ENCODE results near the gene RPL23.

Gene RPL23

DNA sequence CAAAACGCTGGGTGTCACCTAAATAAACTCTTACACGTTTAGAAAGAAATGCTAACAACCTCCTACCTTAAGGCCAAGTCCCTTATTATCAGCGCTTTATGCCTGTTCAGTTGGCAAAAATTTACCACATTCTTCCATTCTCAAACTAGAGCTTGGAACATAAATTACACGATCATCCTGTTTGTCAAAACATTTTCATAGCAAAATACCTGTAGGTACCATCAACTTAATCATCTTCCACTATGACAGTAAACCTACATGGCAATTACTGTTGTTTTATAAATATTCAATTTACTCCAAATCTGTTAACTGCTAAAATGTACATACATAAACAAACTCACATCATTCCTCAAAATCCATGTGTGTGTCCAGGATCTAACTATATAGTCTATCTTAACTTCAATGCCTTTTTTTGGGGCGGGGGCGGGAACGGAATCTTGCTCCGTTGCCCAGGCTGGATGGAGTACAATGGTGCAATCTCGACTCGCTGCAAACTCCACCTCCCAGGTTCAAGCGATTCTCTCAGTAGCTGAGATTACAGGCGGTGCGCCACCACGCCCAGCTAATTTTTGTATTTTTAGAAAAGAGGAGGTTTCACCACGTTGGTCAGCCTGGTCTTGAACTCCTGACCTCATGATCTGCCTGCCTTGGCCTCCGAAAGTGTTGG, 4.4 kb downstream of the RPL23 start:
- Mint-ChIP-seq H3K27ac (no peak overlapping the region), H3K27me3 (ENCODE audit: low read depth, poor library complexity) (no peaks in the 10 kb centered on the region), H3K4me3 (no peak overlapping the region), H3K36me3 (ENCODE audit: low read depth) (peaks cover 76% of the 10 kb centered on the region), H3K4me1 (peaks cover 40% of the 10 kb centered on the region), H3K9me3 (no peaks in the 10 kb centered on the region)
- TF ChIP-seq, protein P1, sequence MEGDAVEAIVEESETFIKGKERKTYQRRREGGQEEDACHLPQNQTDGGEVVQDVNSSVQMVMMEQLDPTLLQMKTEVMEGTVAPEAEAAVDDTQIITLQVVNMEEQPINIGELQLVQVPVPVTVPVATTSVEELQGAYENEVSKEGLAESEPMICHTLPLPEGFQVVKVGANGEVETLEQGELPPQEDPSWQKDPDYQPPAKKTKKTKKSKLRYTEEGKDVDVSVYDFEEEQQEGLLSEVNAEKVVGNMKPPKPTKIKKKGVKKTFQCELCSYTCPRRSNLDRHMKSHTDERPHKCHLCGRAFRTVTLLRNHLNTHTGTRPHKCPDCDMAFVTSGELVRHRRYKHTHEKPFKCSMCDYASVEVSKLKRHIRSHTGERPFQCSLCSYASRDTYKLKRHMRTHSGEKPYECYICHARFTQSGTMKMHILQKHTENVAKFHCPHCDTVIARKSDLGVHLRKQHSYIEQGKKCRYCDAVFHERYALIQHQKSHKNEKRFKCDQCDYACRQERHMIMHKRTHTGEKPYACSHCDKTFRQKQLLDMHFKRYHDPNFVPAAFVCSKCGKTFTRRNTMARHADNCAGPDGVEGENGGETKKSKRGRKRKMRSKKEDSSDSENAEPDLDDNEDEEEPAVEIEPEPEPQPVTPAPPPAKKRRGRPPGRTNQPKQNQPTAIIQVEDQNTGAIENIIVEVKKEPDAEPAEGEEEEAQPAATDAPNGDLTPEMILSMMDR (IDR thresholded peaks at IDR 0.05): no peak
- no peak for DNase-seq

DNA sequence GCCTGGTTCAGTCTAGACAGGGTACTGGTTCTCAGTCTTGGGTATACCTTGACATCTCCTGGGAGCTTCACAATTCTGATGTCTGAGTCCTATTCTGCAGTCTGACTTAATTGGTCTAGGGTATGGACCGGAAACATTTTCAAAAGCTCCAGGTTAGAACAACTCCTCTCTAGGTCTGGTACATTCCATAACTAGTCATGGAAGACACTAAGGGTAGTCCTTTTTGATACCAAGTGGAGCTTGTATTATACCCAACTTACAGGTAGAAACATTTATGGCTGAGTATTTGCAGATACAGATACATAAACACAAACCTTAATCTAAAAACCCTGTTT, 5.0 kb downstream of the RPL23 start:
- peaks cover 75% of the 10 kb centered on the region for H3K36me3 Mint-ChIP-seq (ENCODE audit: low read depth)
- H3K27ac Mint-ChIP-seq: no peak overlapping the region
- H3K9me3 Mint-ChIP-seq: no peaks in the 10 kb centered on the region
- TF ChIP-seq, protein P1 (IDR thresholded peaks at IDR 0.05): no peak
- DNase-seq: no peak
- H3K4me3 Mint-ChIP-seq: no peak overlapping the region
- no peaks in the 10 kb centered on the region for H3K27me3 Mint-ChIP-seq (ENCODE audit: low read depth, poor library complexity)
- H3K4me1 Mint-ChIP-seq: peaks cover 35% of the 10 kb centered on the region

DNA sequence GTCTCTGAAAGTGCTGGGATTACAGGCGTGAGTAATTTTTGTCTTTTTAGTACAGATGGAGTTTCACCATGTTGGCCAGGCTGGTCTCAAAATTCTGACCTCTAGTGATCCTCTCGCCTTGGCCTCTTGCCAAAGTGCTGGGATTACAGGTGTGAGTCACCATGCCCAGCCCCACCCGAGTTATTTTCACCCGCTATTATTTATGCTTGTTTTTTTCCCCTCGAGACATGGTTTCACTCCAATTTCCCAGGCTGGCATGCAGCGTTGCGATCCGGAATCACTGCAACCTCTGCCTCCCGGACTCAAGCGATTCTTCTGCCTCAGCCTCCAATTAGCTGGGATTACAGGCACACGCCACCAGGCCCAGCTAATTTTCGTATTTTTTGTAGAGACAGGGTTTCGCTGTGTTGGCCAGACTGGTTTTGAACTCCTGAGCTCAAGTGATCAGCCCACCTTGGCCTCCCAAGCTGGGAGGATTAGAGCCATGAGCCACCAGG, 9.2 kb downstream of the RPL23 start:
- TF ChIP-seq, protein P1 (IDR thresholded peaks at IDR 0.05): no peak
- peaks cover 33% of the 10 kb centered on the region for H3K36me3 Mint-ChIP-seq (ENCODE audit: low read depth)
- H3K4me1 Mint-ChIP-seq: no peaks in the 10 kb centered on the region
- H3K9me3 Mint-ChIP-seq: no peaks in the 10 kb centered on the region
- H3K27me3 Mint-ChIP-seq (ENCODE audit: low read depth, poor library complexity): peaks cover 5% of the 10 kb centered on the region
- peak overlapping the region; percentile 36 for H3K27ac Mint-ChIP-seq
- DNase-seq: no peak
- no peak overlapping the region for H3K4me3 Mint-ChIP-seq

DNA sequence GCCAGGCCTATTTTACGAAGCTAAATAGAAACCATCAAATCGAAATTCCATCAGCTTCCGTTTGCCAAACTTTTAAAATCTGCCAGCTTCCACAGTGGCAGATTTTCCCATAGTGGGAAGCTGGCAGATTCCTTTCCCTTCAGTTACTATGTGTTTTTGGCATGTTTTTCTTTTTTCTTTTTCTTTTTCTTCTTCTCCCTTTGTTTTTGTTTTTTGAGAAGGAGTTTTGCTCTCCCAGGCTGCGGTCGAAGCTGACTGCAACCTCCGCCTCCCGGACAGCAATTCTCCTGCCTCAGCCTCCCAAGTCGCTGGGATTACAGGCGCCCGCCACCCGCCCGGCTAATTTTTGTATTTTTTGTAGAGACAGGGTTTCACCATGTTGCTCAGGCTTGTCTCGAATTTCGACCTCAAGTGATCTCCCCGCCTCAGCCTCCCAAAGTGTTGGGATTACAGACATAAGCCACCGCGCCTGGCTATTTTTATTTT, 27.7 kb downstream of the RPL23 start:
- no peak for DNase-seq

DNA sequence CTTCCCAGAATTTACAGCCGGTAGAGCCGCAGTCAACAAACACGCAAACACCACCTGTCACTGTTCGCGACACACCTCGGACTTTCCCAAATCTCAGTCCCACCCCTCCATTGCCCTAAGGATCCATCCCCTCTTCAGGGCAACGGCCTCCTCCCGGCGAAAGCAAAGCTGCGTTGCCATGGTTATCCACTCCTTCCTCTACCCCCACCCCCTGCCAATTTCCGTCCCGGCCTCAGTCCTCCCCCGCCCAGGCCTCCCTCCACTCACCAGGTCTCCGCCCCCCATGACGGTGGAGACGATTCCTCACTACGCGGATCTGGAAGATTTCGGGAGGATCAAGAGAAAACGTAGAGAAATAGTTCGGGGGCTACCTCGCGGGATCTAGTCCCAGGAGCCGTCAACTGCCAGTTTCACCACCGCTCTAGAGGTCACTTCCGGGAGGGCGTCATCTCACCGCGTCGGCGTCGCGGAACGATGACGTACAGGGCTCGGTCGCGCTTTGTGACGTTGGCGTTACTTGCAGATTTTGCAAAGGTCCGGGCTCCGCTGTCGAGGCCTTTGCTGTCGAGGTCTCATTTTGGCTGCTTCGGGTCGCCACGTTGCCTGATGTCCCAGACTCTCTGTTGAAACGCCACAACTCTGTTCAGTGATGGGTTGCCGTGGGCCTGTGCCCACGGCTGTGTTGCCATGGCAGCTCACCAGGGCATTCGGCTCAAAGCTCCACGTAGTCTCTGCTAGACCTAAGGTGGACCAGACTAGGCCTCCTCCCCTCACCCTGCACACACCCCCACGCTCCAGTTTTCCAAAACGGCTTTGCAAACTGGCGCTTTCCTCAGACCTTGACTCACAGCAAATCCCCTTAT, 28.4 kb downstream of the RPL23 start, which contains the start of gene CWC25:
Gene CWC25 (minus strand): TSS at position 423 of the 863 bp plus-strand sequence. CDS start 138 bp downstream, at position 285.
- peaks cover 31% of the 10 kb centered on the region for H3K4me1 Mint-ChIP-seq
- H3K9me3 Mint-ChIP-seq: no peaks in the 10 kb centered on the region
- DNase-seq: peak; percentile 97
- H3K36me3 Mint-ChIP-seq (ENCODE audit: low read depth): peaks cover 10% of the 10 kb centered on the region
- H3K4me3 Mint-ChIP-seq: peak within 1 kb of the TSS; percentile 99
- TF ChIP-seq, protein P1 (IDR thresholded peaks at IDR 0.05): no peak
- peak within 1 kb of the TSS; percentile 100 for H3K27ac Mint-ChIP-seq
- H3K27me3 Mint-ChIP-seq (ENCODE audit: low read depth, poor library complexity): peaks cover 16% of the 10 kb centered on the region

More for the DNA sequence above, 27.7 kb downstream of the RPL23 start:
- Mint-ChIP-seq H3K4me1 (peaks cover 31% of the 10 kb centered on the region), H3K9me3 (no peaks in the 10 kb centered on the region), H3K36me3 (ENCODE audit: low read depth) (peaks cover 3% of the 10 kb centered on the region), H3K27me3 (ENCODE audit: low read depth, poor library complexity) (peaks cover 23% of the 10 kb centered on the region), H3K4me3 (peak overlapping the region; percentile 99), H3K27ac (peak overlapping the region; percentile 100)
- TF ChIP-seq, protein P1 (IDR thresholded peaks at IDR 0.05): no peak

Measured in nephron progenitor cell (in vitro differentiated cells).